HG03196 (cell line): ENCODE results near the gene SLMAP.
"Not testable (repeated sequence)": the region's sequence is repeated elsewhere in the genome, so short reads cannot be mapped to it uniquely, and the experiment has no call there.

ENCODE experiments used
- ATAC-seq: cut with Tn5 transposase; IDR thresholded peaks from one replicate; pipeline ENCODE4 v1.9.1; 2021; ENCODE audit not compliant: unreplicated experiment

Gene SLMAP

DNA sequence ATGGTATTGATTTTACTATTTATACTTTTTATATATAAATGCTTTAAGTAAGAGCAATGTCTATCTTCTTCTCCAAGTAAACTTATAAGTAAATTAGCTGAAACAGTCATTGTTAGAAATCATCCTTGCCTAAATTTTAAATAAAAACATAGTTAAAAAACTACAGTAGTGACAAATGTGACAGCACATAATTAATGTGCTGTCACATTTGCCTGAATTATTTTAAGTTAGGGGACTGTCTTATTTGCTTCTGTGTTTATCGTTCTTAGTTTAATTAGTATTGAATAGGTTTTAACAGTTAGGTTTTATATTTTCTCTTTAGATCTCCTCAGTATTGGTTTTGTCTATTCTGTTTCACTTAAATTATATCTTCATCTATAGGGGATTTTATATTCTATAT lies 36.1 kb downstream of the SLMAP start:
- ATAC-seq = no peak

DNA sequence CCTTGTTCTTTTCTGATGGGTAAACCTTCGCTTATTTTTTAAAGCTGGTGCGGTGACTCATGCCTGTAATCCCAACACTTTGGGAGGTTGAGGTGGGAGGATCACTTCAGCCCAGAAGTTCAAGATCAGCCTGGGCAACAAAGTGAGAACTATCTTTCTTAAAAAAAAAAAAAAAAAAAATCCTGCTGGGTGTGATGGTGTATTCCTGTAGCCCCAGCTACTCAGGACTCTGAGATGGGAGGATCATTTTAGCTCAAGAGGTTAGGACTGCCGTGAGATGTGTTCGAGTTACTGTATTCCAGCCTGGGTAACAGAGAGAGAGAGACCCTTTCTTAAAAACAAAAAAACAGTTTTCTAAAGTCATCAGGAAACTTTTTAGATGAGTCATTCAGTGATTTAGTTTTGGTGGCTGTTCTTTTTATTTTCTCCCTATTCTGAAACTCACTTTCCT lies 37.7 kb downstream of the SLMAP start:
- ATAC-seq = no peak

DNA sequence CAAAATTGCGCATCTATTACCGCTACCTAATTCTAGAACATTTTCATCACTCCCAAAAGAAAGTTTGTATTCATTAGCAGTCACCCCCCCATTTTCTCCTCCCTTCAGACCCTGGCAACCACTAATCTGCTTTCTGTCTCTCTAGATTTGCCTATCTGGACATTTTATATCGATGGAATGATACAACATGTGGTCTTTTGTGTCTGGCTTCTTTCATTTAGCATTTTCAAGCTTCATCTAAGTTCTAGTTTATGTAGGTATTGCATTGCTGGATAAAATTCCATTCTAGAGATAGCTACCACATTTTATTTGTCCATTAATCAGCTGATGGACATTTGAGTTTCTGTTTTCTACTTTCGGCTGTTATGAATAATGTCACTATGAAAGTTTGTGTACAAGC lies 38.4 kb downstream of the SLMAP start:
- ATAC-seq = no peak

DNA sequence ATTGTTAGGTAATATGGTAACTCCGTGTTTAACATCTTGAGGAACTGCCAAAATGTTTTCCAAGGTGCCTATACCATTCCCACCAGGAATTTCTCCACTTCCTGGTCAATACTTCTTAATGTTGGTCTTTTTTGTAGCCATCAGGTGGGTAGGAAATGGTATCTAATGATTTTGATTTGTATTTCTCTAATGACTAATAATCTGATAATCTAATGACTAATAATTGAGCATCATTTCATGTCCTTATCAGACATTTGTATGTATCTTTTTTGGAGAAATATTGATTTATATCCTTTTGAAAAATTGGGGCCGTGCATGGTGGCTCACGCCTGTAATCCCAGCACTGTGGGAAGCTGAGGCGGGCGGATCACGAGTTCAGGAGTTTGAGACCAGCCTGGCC lies 38.8 kb downstream of the SLMAP start:
- ATAC-seq = no peak

DNA sequence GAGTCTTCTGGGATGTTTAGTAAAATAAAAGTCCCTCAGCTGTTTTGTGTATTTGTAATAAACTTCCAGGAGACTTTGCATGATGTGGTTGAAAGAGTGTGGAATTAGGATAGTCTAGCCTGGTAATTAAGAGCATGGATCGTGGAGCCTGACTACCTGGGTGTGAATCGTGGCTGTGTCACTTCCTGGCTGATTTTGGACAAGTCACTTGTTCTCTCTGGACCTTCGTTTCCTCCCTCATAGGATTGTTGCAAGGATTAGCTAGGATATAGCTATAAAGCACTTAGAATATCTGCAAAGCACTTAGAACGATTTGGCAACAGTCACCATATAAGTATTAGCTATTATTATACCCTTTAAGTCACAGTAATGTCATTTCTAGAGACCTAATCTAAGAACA lies 40.2 kb downstream of the SLMAP start:
- ATAC-seq = no peak

DNA sequence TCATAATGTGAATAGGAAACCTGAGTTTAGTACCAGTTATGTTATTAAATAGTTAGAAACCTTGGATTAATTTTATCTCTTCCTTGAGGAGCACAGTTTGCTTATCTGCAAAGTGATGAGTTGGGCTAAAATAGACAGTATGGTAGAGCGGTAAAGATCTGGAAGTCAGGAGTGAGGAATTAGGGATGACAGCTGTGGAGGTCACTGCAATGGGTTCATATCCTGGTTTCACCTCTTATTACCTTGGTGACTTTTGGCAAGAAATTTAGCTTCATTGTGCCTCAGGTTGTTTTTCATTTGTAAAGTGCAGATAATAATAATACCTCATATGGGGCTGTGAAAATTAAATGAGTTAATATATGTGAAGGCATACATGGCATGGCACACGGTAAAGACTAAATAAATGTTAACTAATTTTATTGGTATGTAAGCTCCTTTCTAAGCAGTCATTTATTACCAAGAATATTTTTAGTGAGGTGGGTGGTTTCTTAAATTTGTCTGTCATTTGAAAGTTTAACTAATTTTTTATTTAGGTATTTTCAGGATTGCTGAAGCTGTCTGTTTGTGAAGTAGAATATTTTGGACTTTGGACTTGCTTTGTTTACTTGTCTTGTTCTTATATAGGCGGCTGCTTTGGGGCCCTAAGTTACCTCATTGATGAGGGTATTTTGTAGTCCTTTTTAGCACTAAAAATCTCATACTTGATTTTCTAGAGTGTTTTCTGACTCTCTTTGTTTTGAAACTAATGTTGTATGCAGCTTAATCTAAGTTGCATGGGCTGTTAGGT lies 41.8 kb downstream of the SLMAP start:
- ATAC-seq = no peak

DNA sequence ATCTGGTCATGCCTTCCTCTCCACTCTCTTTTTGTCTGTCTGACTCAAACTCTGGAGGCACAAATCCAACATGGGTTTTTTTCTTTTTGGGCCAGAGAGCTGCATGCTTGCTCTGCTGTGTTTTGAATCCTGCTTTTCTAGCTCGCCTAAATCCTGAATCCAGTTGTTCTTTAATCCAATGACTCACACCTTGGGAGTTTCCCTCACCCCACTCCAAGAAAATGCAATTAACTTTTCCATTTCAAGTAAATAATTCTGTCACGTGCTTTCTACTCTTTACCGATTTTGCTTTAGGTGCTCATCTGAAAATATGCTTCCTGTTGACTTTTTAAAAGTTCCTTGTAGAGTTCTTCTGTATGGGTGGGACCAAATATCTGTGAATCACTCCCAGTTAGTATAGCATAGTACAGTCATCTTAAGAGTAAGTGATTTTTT lies 47.6 kb downstream of the SLMAP start:
- ATAC-seq = no peak

DNA sequence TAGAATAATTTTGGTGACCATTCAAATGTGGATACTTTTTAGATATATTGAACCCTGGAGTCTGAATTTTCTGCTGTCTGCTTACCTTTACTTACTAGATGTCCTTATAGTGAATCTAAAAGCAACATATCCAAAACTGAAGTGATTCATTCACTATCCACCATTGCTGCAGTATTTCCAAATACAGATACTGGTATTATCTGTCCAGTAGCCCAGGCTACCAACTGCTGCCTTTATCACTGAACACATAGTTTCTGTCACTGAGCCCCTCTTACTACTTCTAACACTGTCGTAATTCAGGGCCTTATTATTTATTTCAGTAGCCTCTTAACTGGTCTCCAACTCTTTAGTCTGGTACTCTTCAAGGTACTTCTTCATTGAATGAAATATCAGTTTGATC lies 49.2 kb downstream of the SLMAP start:
- ATAC-seq = no peak

DNA sequence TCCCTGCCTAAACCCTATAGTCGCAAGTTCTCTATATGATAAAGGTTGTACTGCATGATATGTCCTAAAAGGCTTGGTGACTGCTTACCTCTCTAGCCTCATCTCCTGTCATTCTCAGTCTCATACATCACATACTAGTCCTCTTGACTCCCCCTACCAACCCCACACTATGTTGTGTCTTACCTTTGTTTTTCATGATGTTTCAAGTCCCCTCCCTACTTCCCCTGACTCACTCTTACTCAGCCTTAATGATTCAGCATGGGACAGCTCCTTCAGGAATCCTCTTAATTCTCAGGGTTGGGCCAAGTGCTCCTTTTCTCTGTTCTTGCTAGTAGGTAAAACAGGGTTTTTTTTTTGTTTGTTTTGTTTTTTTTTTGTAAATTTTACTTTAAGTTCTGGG lies 49.6 kb downstream of the SLMAP start:
- no peak for ATAC-seq

DNA sequence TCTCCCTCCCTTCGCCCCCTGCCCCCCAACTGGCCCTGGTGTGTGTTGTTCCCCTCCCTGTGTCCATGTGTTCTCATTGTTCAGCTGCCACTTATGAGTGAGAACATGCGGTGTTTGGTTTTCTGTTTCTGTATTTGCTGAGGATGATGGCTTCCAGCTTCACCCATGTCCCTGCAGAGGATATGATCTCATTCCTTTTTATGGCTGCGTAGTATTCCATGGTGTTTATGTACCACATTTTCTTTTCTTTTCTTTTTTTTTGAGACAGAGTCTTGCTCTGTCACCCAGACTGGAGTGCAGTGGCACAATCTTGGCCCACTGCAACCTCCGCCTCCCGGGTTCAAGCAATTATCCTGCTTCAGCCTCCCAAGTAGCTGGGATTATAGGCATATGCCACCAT lies 50.1 kb downstream of the SLMAP start:
- ATAC-seq = not testable (repeated sequence)

DNA sequence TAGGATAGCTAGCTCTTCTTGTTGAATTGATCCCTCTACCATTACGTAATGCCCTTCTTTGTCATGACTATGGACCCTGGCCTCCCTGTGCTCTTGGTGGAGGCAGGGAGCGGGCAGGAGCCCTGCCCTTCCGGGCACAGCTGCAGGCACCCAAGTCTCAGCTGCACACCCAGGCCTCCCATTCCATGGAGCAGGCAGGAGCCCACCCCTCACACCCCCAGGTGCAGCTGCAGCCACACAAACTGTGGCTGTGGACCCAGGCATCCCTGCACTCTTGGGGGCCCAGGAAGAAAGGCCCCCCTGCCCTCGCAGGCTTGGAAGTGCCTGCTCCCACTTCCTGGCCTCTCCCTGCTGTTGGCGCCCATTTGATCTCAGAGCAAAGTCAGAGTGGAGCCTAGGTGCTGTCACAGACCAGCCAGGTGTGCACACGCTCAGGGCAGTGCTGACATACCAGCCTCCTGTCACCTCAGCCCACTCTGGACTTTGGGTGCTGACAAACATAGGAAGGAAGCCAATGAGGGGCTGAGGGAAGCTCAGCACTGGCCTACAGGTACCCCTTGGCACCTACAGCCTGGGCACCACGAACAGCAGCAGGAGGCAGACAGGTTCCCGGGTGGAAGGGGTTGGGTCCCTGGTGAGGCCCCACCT lies 53.0 kb downstream of the SLMAP start:
- no peak for ATAC-seq

DNA sequence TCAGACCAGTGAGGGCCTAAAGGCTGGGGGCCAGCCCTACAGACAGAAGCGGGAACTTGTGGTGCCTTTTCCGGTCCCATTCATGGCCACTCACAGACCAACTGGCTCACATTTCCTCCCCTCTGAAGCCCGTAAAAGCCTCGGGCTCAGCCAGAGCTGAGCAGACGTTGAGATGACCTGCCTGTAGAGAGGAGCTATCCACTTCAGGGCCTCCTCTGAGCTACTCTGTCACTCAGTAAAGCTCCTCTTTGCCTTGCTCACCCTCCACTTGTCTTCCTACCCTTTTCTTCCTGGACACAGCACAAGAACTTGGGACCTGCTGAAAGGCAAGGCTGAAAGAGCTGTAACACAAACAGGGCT lies 53.5 kb downstream of the SLMAP start:
- ATAC-seq = no peak

DNA sequence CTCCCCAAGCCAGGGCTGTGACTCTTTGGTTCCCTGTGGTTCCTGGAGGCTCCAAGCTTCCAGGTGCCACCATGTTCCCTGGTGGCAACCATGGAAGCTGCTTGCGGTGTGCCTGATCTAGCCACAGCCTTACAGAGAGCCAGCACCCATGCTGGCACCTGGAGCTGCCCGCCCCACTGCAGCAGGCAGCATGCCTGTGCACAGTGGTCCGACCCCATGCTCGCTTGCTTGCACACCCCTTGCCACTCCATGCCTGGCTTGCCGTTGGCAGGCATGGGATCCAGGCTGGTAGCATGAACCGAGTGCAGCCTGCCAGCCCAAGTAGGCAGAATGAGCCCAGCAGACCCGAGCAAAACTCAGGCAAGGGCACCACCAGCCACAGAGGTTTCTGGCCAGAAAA lies 53.9 kb downstream of the SLMAP start:
- no peak for ATAC-seq

DNA sequence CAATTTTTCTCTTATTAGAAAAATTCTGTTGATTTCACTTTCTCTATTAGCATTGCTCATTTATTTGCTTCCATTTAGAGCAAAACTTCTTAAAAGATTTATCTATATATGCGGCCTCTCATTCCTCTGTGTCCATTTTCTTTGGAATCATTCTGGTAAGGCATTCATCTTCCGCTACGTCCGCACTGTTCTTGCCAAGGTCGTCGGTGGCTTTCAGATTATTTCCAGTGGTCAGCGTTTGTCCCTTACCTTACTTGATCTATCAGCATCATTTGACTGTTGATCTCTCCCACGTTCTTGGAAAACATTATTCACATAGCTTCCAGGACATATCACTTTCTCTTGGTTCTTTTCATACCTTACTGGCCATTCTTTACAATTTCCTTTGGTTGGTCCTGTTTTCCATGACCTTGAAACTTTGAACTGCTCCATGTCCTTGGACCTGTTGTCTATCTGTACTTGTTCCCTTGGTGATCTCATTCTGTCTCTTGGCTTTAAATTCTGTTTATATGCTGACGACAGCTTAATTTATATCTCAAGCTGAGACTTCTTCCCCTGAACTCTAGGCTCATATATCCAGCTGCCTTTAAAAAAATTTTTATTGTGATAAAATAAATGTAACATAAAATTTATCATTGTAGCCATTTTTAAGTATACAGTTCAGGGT lies 54.5 kb downstream of the SLMAP start:
- no peak for ATAC-seq

DNA sequence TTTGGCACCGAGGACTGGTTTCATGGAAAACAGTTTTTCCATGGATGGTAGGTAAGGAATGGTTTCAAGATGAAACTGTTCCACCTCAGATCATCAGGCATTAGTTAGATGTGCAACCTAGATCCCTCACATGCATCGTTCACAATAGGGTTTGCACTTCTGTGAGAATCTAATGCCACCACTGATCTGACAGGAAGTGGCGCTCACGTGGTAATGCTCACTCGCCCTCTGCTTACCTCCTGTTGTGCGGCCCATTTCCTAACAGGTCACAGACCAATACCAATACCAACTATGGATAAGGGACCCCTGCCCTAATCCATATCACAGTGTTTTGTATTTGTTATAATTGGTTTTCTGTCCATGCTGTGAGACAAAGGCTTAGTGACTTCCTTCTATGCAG lies 58.9 kb downstream of the SLMAP start:
- no peak for ATAC-seq

DNA sequence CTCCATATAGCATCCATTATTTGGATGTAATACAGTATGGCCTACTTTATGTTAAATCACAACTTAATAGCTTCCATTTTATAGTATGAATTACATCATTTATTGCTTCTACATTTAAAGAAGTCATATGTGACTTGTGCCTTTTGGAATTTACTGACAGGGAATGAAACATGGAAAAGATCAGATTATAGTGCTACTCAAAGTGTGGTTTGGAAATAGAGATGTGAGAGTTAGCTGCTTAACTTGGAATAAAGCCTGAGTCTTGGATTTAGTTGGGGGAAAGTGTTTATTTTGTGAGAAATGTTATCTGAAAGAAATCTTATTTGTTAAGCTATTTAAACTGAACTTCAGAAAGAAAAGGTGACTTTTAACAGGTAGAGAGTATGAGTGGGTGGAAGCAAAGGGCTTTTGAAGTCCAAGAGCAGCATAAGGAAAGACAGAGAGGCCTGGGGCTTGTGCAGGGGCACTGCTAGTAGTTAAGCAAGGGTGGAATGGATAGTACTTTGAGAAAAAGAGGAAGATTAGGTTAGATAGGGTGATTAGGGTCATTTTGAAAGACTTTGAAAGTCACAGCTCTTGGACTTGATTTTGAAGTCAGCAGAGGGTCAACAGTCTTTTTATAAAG lies 60.5 kb downstream of the SLMAP start:
- no peak for ATAC-seq

DNA sequence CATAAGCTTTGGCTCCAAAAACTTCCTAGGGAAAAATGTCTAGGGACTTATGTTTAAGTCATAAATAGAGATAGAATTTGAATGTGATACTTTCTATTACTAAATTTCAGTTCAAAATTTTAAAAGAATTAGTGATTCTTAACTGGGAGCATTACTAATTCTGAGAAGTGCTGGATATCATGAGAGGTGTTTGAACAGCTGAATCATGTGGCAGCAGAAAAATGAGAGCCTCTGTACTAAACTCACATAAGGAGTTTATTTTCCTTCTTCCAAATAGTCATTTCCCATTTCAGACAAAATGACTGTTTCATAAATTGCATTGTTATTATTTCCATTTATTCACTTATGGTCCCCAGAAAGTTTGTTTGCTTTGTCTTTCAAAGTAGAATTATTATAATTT lies 62.7 kb downstream of the SLMAP start:
- no peak for ATAC-seq

DNA sequence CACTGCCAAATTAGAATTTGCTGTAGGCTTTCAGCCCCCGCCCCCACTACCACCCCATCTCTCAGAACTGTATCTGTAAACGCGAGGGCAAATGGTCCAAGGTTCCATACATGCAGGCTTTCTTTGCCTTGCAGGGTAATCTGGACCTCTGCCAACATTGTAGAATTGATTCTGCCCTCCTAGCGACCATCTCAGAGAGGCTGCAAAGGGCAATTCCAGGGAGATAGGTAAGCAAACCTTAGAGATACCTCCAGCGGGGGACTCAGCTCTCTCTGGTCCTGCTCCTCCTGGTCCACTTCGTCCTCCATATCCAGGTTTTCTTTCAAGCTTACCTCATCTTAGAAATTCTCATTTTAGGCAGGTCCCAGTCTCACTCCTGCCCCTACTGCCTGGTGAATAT lies 64.4 kb downstream of the SLMAP start:
- no peak for ATAC-seq

DNA sequence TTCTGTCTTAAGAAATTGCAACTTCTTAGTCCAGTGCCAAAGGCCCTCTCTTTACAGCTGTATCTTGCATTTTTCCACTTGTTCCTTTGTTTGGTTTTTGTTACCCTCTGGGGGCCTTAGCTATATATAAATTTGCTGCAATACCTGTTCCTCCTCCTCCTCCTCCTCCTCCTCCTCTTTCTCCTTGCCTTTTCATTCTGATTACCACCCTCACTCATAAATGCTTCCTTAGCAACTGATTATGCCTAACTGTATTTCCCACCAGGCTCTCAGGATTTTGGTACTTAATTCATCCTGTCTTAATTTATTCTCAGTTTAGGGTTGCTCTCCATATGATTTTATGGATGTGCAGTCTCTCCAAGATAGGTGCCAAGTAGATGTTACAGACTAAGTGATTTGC lies 65.7 kb downstream of the SLMAP start:
- no peak for ATAC-seq

DNA sequence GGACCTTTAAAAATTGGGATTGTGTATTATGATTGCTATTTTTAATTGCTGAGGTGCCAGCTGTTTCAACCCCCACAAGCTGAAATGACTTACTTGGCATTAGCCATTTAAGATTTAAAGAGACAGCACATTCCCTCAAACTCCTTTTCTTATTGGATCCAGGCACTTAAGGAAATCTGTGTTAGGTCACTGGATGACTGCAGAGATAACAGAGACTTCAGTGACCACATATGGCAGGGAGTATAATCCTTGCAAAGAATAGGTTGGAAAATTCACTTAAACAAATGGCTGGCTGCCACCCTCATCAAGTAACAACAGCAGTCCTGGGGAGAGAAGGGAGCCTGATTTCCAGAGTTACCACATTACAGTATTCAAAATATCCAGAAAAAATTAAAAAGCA lies 66.6 kb downstream of the SLMAP start:
- no peak for ATAC-seq

DNA sequence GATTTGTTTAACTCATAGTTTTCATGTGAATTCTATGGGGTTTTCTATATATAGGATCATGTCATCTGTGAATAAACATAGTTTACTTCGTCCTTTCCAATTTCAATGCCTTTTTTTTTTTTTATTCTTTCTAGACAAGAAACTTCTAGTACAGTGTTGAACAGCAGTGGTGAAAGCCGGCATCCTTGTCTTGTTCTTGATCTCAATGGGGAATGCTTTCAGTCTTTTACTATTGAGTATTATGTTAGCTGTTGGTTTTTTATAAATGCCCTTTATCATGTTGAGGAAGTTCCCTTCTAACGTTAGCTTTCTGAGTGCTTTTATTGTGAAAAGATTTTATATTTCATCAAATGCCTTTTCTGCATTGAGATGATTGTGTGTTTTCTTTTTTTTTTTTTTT lies 69.0 kb downstream of the SLMAP start:
- no peak for ATAC-seq
